Activated naive CD8-positive, alpha-beta T cell (primary cell): ENCODE data around the gene EXOC3L4.

Experiments
- H3K27ac Mint-ChIP-seq: one replicate; pipeline ENCODE4 v1.8.0; 2021; ENCODE audit warnings: mixed read lengths
- H3K27me3 Mint-ChIP-seq: one replicate; pipeline ENCODE4 v1.8.0; 2021; ENCODE audit warnings: mixed read lengths
- H3K36me3 Mint-ChIP-seq: one replicate; pipeline ENCODE4 v1.8.0; 2021; ENCODE audit warnings: mixed read lengths
- H3K4me1 Mint-ChIP-seq: one replicate; pipeline ENCODE4 v1.8.0; 2021; ENCODE audit warnings: low read depth, mixed read lengths
- H3K4me3 Mint-ChIP-seq: one replicate; pipeline ENCODE4 v1.8.0; 2021; ENCODE audit warnings: mild to moderate bottlenecking, mixed read lengths
- H3K9me3 Mint-ChIP-seq: one replicate; pipeline ENCODE4 v1.8.0; 2021; ENCODE audit warnings: low read depth, mixed read lengths

EXOC3L4 gene

GRCh38 chr14:103135333-103136260 lies 41.1 kb downstream of the EXOC3L4 start:
- Mint-ChIP-seq H3K4me3 (no peak overlapping the region), H3K9me3 (no peaks in the 10 kb centered on the region), H3K4me1 (peaks cover 2% of the 10 kb centered on the region), H3K27ac (no peak overlapping the region), H3K27me3 (peaks cover 3% of the 10 kb centered on the region), H3K36me3 (no peaks in the 10 kb centered on the region)

- Mint-ChIP-seq H3K36me3 (no peaks in the 10 kb centered on the region), H3K4me1 (peaks cover 4% of the 10 kb centered on the region), H3K9me3 (no peaks in the 10 kb centered on the region), H3K27ac (no peak overlapping the region), H3K27me3 (peaks cover 6% of the 10 kb centered on the region), H3K4me3 (no peak overlapping the region)
Observed at GRCh38 chr14:103136388-103137271, 42.1 kb downstream of the EXOC3L4 start.

- peaks cover 14% of the 10 kb centered on the region for H3K27me3 Mint-ChIP-seq
- H3K9me3 Mint-ChIP-seq, result no peaks in the 10 kb centered on the region
- peaks cover 4% of the 10 kb centered on the region for H3K4me1 Mint-ChIP-seq
- H3K36me3 Mint-ChIP-seq, result no peaks in the 10 kb centered on the region
- H3K4me3 Mint-ChIP-seq, result no peak overlapping the region
- H3K27ac Mint-ChIP-seq, result no peak overlapping the region
Observed at GRCh38 chr14:103137689-103138300, 43.3 kb downstream of the EXOC3L4 start.

- Mint-ChIP-seq H3K27ac (no peak overlapping the region), H3K27me3 (peaks cover 17% of the 10 kb centered on the region), H3K4me1 (peaks cover 4% of the 10 kb centered on the region), H3K36me3 (no peaks in the 10 kb centered on the region), H3K9me3 (no peaks in the 10 kb centered on the region), H3K4me3 (no peak overlapping the region)
Observed at GRCh38 chr14:103138301-103139131, 44.0 kb downstream of the EXOC3L4 start.

- Mint-ChIP-seq H3K4me1 (peaks cover 4% of the 10 kb centered on the region), H3K27me3 (peaks cover 19% of the 10 kb centered on the region), H3K27ac (no peak overlapping the region), H3K9me3 (no peaks in the 10 kb centered on the region), H3K4me3 (no peak overlapping the region), H3K36me3 (no peaks in the 10 kb centered on the region)
Observed at GRCh38 chr14:103139132-103140025, 44.9 kb downstream of the EXOC3L4 start.

- no peaks in the 10 kb centered on the region for H3K9me3 Mint-ChIP-seq
- no peak overlapping the region for H3K27ac Mint-ChIP-seq
- peaks cover 4% of the 10 kb centered on the region for H3K4me1 Mint-ChIP-seq
- H3K4me3 Mint-ChIP-seq, result peak overlapping the region; percentile 18
- H3K27me3 Mint-ChIP-seq, result peaks cover 20% of the 10 kb centered on the region
- H3K36me3 Mint-ChIP-seq, result no peaks in the 10 kb centered on the region
Observed at GRCh38 chr14:103140316-103141109, 46.0 kb downstream of the EXOC3L4 start.

GRCh38 chr14:103141117-103141796 lies 46.7 kb downstream of the EXOC3L4 start:
- H3K9me3 Mint-ChIP-seq, result no peaks in the 10 kb centered on the region
- H3K27ac Mint-ChIP-seq, result no peak overlapping the region
- H3K36me3 Mint-ChIP-seq, result no peaks in the 10 kb centered on the region
- no peak overlapping the region for H3K4me3 Mint-ChIP-seq
- peaks cover 4% of the 10 kb centered on the region for H3K4me1 Mint-ChIP-seq
- peaks cover 23% of the 10 kb centered on the region for H3K27me3 Mint-ChIP-seq

GRCh38 chr14:103142026-103142425 lies 47.5 kb downstream of the EXOC3L4 start:
- H3K27ac Mint-ChIP-seq, result no peak overlapping the region
- H3K4me3 Mint-ChIP-seq, result no peak overlapping the region
- H3K36me3 Mint-ChIP-seq, result no peaks in the 10 kb centered on the region
- H3K9me3 Mint-ChIP-seq, result no peaks in the 10 kb centered on the region
- H3K4me1 Mint-ChIP-seq, result peaks cover 4% of the 10 kb centered on the region
- peaks cover 23% of the 10 kb centered on the region for H3K27me3 Mint-ChIP-seq

- peaks cover 23% of the 10 kb centered on the region for H3K27me3 Mint-ChIP-seq
- no peaks in the 10 kb centered on the region for H3K36me3 Mint-ChIP-seq
- H3K27ac Mint-ChIP-seq, result no peak overlapping the region
- H3K4me3 Mint-ChIP-seq, result no peak overlapping the region
- H3K4me1 Mint-ChIP-seq, result peaks cover 4% of the 10 kb centered on the region
- no peaks in the 10 kb centered on the region for H3K9me3 Mint-ChIP-seq
Observed at GRCh38 chr14:103142721-103143302, 48.3 kb downstream of the EXOC3L4 start.

- no peak overlapping the region for H3K27ac Mint-ChIP-seq
- H3K4me1 Mint-ChIP-seq, result peaks cover 4% of the 10 kb centered on the region
- peaks cover 23% of the 10 kb centered on the region for H3K27me3 Mint-ChIP-seq
- no peaks in the 10 kb centered on the region for H3K36me3 Mint-ChIP-seq
- no peaks in the 10 kb centered on the region for H3K9me3 Mint-ChIP-seq
- no peak overlapping the region for H3K4me3 Mint-ChIP-seq
Observed at GRCh38 chr14:103143506-103143905, 49.0 kb downstream of the EXOC3L4 start.

- peaks cover 23% of the 10 kb centered on the region for H3K27me3 Mint-ChIP-seq
- H3K9me3 Mint-ChIP-seq, result no peaks in the 10 kb centered on the region
- H3K4me1 Mint-ChIP-seq, result peaks cover 4% of the 10 kb centered on the region
- H3K4me3 Mint-ChIP-seq, result no peak overlapping the region
- H3K36me3 Mint-ChIP-seq, result no peaks in the 10 kb centered on the region
- no peak overlapping the region for H3K27ac Mint-ChIP-seq
Observed at GRCh38 chr14:103144085-103144484, 49.6 kb downstream of the EXOC3L4 start.

GRCh38 chr14:103146141-103146709 lies 51.7 kb downstream of the EXOC3L4 start:
- Mint-ChIP-seq H3K9me3 (no peaks in the 10 kb centered on the region), H3K27me3 (peaks cover 22% of the 10 kb centered on the region), H3K4me3 (no peak overlapping the region), H3K4me1 (no peaks in the 10 kb centered on the region), H3K36me3 (no peaks in the 10 kb centered on the region), H3K27ac (no peak overlapping the region)
